ENCODE measurements around the gene BOLA2.
"Not testable (repeated sequence)": the region's sequence is repeated elsewhere in the genome, so short reads cannot be mapped to it uniquely, and the experiment has no call there.

- not testable (repeated sequence) for TF ChIP-seq SUZ12 (IDR thresholded peaks at IDR 0.05; ENCODE audit: extremely low read depth, insufficient read depth, insufficient read length); YY1 (IDR thresholded peaks at IDR 0.05; ENCODE audit: insufficient read depth, insufficient read length)
Measured at GRCh38 chr16:29482276-29482675, 28.1 kb upstream of the BOLA2 start.
